Thyroid gland (tissue), 4 donors: ENCODE results near the gene RIMBP2.

ENCODE experiments used
- POLR2A ChIP-seq, 2 donors: fragments of 450-650 bp; IDR thresholded peaks; one replicate each; pipeline ENCODE4 v1.6.1; 2017; ENCODE audit warnings: antibody characterized with exemption in 2 of 2, mild to moderate bottlenecking in 2 of 2, moderate library complexity in 1 of 2
- TF ChIP-seq, protein P1 (sequence below), 6 experiments: fragments of 200-600 bp in 3 of 6; fragments of 450-650 bp in 3 of 6; sonication (generic) in 3 of 6; IDR thresholded peaks; one replicate each; pipeline ENCODE4 v1.5.1; 2016 to 2019; ENCODE audit warnings: antibody characterized with exemption in 6 of 6, mild to moderate bottlenecking in 2 of 6, inconsistent platforms in 1 of 6, moderate library complexity in 1 of 6

DNA sequence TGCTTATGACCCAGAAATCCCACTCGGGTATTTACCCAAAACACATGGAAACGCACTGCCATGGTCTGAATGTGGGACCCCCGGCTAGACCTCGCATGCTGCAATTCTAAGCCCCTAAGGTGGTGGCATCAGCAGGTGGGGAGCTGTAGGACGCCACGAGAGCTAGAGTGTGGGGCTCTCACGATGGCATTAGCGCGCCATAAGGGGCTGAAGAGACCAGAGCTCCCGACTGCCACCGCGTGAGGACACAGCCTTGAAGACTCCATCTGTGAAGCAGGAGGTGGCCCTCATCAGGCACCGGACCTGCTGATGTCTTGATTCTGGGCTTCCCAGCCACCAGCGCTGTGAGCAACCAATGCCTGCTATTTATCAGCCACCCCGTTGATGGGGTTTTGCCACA, 40.3 kb downstream of the RIMBP2 start:
- TF ChIP-seq, protein P1, sequence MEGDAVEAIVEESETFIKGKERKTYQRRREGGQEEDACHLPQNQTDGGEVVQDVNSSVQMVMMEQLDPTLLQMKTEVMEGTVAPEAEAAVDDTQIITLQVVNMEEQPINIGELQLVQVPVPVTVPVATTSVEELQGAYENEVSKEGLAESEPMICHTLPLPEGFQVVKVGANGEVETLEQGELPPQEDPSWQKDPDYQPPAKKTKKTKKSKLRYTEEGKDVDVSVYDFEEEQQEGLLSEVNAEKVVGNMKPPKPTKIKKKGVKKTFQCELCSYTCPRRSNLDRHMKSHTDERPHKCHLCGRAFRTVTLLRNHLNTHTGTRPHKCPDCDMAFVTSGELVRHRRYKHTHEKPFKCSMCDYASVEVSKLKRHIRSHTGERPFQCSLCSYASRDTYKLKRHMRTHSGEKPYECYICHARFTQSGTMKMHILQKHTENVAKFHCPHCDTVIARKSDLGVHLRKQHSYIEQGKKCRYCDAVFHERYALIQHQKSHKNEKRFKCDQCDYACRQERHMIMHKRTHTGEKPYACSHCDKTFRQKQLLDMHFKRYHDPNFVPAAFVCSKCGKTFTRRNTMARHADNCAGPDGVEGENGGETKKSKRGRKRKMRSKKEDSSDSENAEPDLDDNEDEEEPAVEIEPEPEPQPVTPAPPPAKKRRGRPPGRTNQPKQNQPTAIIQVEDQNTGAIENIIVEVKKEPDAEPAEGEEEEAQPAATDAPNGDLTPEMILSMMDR (IDR thresholded peaks at IDR 0.05): no peak
- no peak for TF ChIP-seq POLR2A (IDR thresholded peaks at IDR 0.05)
